SW480 (cell line): ENCODE results near the gene CREB3L1.

Source experiments
- DNase-seq: peaks from one replicate; pipeline ENCODE4 v3.0.0-alpha.2; 2016; ENCODE audit warnings: low spot score

CREB3L1 gene

DNA sequence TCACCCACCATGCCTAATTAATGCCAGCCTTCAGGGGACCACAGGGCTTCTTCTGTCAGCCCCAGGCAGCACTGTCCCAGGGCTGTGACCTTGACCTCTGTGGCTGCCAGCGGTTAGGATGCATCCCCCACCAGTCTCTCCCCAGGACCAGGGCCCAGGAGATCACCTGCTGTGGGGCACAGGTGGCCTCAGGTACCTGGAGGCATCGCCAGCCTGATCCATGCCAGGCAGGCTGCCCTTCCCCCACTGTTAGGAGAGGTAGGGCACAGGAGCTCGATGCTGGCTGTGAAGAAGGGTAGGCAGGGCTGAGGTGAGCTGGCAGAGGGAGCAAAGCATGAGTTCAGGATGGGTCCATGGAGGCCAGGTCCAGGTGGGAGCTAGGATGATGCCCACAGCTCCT is 87.3 kb downstream of the CREB3L1 start:
- no peak for DNase-seq

GRCh38 chr11:46366260-46366659 is 88.8 kb downstream of the CREB3L1 start:
- no peak for DNase-seq

GRCh38 chr11:46366661-46367161 is 89.2 kb downstream of the CREB3L1 start:
- no peak for DNase-seq

DNA sequence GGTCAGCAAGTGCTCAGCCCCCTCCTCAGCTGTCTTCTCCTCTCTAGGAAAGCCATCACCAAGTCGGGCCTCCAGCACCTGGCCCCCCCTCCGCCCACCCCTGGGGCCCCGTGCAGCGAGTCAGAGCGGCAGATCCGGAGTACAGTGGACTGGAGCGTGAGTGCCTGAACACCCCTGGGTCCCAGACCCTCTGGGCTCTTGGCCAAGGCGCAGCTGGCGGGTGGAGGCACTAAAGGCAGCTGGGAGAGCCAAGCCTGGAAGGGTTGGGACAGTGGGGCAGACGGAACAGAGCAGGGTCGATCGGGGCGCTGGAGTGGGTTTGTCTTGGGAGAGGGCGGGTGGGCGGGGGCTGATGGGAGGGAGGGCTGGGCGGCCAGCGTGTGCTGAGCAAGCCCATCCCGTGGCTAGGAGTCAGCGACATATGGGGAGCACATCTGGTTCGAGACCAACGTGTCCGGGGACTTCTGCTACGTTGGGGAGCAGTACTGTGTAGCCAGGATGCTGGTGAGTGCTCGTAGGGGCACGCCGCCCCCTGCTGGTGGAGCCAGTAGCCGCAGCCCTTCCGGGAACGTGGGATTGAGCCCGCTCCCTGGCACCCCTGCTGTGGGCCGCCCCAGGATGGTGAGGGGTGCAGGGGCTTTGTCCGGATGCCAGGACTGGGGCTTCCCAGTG is 89.9 kb downstream of the CREB3L1 start:
- no peak for DNase-seq

- DNase-seq: no peak
Measured at GRCh38 chr11:46367916-46368267, 90.4 kb downstream of the CREB3L1 start.

DNA sequence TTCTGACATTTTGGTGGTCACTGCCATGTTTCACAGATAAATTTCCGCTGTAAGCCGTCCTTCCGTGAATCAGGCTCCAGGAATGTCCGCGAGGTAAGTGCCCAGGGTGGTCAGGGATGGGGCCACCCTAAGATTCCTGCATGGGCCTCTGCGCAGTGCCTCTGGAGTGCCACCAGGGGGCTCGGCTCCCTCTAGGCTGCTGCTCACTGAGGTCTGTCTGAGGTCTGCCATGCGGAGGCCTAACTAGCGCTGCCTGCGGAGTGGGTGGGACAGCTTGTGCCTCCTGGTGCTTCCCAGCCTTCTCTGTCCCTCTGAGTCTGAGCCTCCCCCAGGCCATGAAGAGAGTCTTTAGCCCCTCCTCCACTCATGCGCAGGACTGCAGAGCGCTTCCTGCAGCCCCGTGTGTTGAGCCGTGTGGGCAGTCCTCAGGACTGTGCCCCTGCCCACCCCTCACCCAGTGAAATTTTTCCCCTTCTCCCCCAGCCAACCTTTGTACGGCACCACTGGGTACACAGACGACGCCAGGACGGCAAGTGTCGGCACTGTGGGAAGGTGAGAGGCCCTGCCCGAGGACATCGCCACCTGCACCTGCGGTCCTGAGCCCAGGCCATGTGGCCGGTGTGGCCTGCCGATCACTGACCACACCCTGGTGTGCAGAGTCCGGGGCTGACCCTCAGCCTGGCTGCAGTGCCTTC is 92.1 kb downstream of the CREB3L1 start:
- DNase-seq: peak; percentile 88

- DNase-seq: no peak
Measured at GRCh38 chr11:46370253-46370652, 92.8 kb downstream of the CREB3L1 start.
